HepG2 (cell line): ENCODE measurements around the gene IDUA. TPM values are rescaled to one million over a fixed set of nuclear protein-coding genes. Genes with fewer than 3 reads are reported as not detected.

Source experiments
- ASH2L ChIP-seq: fragments of 300-600, 200-600 bp; sonication (generic); IDR thresholded peaks from 2 replicates; pipeline ENCODE4 v1.7.0; 2017; ENCODE audit warnings: low read depth, mild to moderate bottlenecking, moderate library complexity, mixed read lengths, low read length; ENCODE audit not compliant: insufficient read length
- CBX1 ChIP-seq: IDR thresholded peaks from one replicate; pipeline ENCODE4 v1.6.1; 2016; ENCODE audit warnings: antibody characterized with exemption, low read depth
- FLYWCH1 ChIP-seq: sonication (generic); formaldehyde crosslinking; IDR thresholded peaks from 2 replicates; pipeline ENCODE4 v1.8.1; 2023; ENCODE audit warnings: mild to moderate bottlenecking, missing genetic modification reagents
- KDM2A ChIP-seq: sonication (generic); formaldehyde crosslinking; IDR thresholded peaks from 2 replicates; pipeline ENCODE4 v1.4.0; 2020; ENCODE audit warnings: low read depth, missing genetic modification reagents, borderline replicate concordance
- NFIB ChIP-seq: sonication (generic); formaldehyde crosslinking; IDR thresholded peaks from 2 replicates; pipeline ENCODE4 v1.9.0; 2021; ENCODE audit warnings: missing genetic modification reagents, mild to moderate bottlenecking, borderline replicate concordance
- NFIC ChIP-seq: IDR thresholded peaks from 2 replicates; pipeline ENCODE4 v1.6.1; 2012; ENCODE audit warnings: mild to moderate bottlenecking, low read length, inconsistent platforms
- RFX5 ChIP-seq: IDR thresholded peaks from 2 replicates; pipeline ENCODE4 v1.6.1; 2011; ENCODE audit warnings: low read depth, low read length, improper control_type of control experiment
- SNRNP70 ChIP-seq: fragments of 200-400 bp; formaldehyde crosslinking; IDR thresholded peaks from 2 replicates; pipeline ENCODE4 v1.6.1; 2017; ENCODE audit warnings: mild to moderate bottlenecking, low read depth, low read length, moderate library complexity
- SP5 ChIP-seq: IDR thresholded peaks from 2 replicates; pipeline ENCODE4 v1.6.1; 2016; ENCODE audit warnings: low read depth, borderline replicate concordance
- SRSF4 ChIP-seq: fragments of 200-400 bp; formaldehyde crosslinking; IDR thresholded peaks from one replicate; pipeline ENCODE4 v1.6.1; 2018; ENCODE audit warnings: mild to moderate bottlenecking, low read depth, low read length, moderate library complexity; ENCODE audit not compliant: poor library complexity, severe bottlenecking
- STAG1 ChIP-seq: sonication (generic); formaldehyde crosslinking; IDR thresholded peaks from 2 replicates; pipeline ENCODE4 v1.4.0; 2020; ENCODE audit warnings: missing genetic modification reagents
- ZNF101 ChIP-seq: sonication (generic); formaldehyde crosslinking; IDR thresholded peaks from 2 replicates; pipeline ENCODE4 v1.4.0; 2020; ENCODE audit warnings: mild to moderate bottlenecking, low read depth, missing genetic modification reagents, borderline replicate concordance
- ZNF253 ChIP-seq: sonication (generic); formaldehyde crosslinking; IDR thresholded peaks from 2 replicates; pipeline ENCODE4 v1.8.0; 2022; ENCODE audit warnings: mild to moderate bottlenecking, missing genetic modification reagents, borderline replicate concordance
- ZNF343 ChIP-seq: sonication (generic); formaldehyde crosslinking; IDR thresholded peaks from 2 replicates; pipeline ENCODE4 v1.4.0; 2020; ENCODE audit warnings: mild to moderate bottlenecking, missing genetic modification reagents
- ZNF768 ChIP-seq: sonication (generic); formaldehyde crosslinking; IDR thresholded peaks from 2 replicates; pipeline ENCODE4 v1.4.0; 2020; ENCODE audit warnings: missing genetic modification reagents
- ZNF776 ChIP-seq: sonication (generic); formaldehyde crosslinking; IDR thresholded peaks from 2 replicates; pipeline ENCODE4 v1.4.0; 2020; ENCODE audit warnings: mild to moderate bottlenecking, missing genetic modification reagents
- ZNF850 ChIP-seq: sonication (generic); formaldehyde crosslinking; conservative IDR thresholded peaks from 2 replicates; pipeline ENCODE4 v1.9.0; 2021; ENCODE audit warnings: mild to moderate bottlenecking, missing genetic modification reagents
- ZSCAN22 ChIP-seq: sonication (generic); formaldehyde crosslinking; IDR thresholded peaks from 2 replicates; pipeline ENCODE4 v1.4.0; 2020; ENCODE audit warnings: mild to moderate bottlenecking, missing genetic modification reagents
- ZSCAN29 ChIP-seq: sonication (generic); formaldehyde crosslinking; conservative IDR thresholded peaks from 2 replicates; pipeline ENCODE4 v1.4.0; 2020; ENCODE audit warnings: mild to moderate bottlenecking, missing genetic modification reagents
- polyA plus RNA-seq, 8 experiments: library from polyadenylated mRNA; depleted of rRNA in 3 of 8; stranded (reverse) in 7 of 8; unstranded in 1 of 8; fragments of >200 nt; fragmentation: Illumina TruSeq in 4 of 8; extraction: Trizol in 4 of 8; gene quantifications; 2 replicates each; pipeline versions ENCODE4 v1.2.1 to v1.2.3, GENCODE V29; 2011 to 2016; ENCODE audit warnings: low read depth in 4 of 8, missing spikeins in 1 of 8, mixed read lengths in 1 of 8; ENCODE audit not compliant: insufficient read depth in 1 of 8
- total RNA-seq, 5 experiments: library from RNA; depleted of rRNA; stranded (reverse); fragments of >200 nt; fragmentation: Illumina TruSeq; extraction: Trizol; gene quantifications; 2 replicates each; pipeline ENCODE4 v1.2.3, GENCODE V29; 2016; ENCODE audit warnings: low read depth in 1 of 5
- TF ChIP-seq, protein P1 (sequence below): sonication (generic); formaldehyde crosslinking; IDR thresholded peaks from 2 replicates; pipeline ENCODE4 v1.5.0; 2020; ENCODE audit warnings: mild to moderate bottlenecking, missing genetic modification reagents, borderline replicate concordance
- TF ChIP-seq, protein P2 (sequence below): sonication (generic); formaldehyde crosslinking; IDR thresholded peaks from 2 replicates; pipeline ENCODE4 v1.4.0; 2020; ENCODE audit warnings: mild to moderate bottlenecking, missing genetic modification reagents
- TF ChIP-seq, protein P3 (sequence below): sonication (generic); formaldehyde crosslinking; IDR thresholded peaks from 2 replicates; pipeline ENCODE4 v1.4.0; 2020; ENCODE audit warnings: missing genetic modification reagents

Gene IDUA
- total and polyA plus RNA-seq, 2 of the 13 experiments (the other 11 are each of a cell fraction or from before 2014, with no cell fraction given), result 0.77 to 1.0 TPM

GRCh38 chr4:986879-987623 is at the start of gene IDUA (continued):
- TF ChIP-seq NFIB (CRISPR knock-in tag), result no peak
- peak; percentile 74; the same call in 1 of the 2 replicates for TF ChIP-seq ZSCAN29 (CRISPR knock-in tag)
- TF ChIP-seq RFX5, result no peak
- TF ChIP-seq ZNF850, result no peak
- TF ChIP-seq, protein P1, sequence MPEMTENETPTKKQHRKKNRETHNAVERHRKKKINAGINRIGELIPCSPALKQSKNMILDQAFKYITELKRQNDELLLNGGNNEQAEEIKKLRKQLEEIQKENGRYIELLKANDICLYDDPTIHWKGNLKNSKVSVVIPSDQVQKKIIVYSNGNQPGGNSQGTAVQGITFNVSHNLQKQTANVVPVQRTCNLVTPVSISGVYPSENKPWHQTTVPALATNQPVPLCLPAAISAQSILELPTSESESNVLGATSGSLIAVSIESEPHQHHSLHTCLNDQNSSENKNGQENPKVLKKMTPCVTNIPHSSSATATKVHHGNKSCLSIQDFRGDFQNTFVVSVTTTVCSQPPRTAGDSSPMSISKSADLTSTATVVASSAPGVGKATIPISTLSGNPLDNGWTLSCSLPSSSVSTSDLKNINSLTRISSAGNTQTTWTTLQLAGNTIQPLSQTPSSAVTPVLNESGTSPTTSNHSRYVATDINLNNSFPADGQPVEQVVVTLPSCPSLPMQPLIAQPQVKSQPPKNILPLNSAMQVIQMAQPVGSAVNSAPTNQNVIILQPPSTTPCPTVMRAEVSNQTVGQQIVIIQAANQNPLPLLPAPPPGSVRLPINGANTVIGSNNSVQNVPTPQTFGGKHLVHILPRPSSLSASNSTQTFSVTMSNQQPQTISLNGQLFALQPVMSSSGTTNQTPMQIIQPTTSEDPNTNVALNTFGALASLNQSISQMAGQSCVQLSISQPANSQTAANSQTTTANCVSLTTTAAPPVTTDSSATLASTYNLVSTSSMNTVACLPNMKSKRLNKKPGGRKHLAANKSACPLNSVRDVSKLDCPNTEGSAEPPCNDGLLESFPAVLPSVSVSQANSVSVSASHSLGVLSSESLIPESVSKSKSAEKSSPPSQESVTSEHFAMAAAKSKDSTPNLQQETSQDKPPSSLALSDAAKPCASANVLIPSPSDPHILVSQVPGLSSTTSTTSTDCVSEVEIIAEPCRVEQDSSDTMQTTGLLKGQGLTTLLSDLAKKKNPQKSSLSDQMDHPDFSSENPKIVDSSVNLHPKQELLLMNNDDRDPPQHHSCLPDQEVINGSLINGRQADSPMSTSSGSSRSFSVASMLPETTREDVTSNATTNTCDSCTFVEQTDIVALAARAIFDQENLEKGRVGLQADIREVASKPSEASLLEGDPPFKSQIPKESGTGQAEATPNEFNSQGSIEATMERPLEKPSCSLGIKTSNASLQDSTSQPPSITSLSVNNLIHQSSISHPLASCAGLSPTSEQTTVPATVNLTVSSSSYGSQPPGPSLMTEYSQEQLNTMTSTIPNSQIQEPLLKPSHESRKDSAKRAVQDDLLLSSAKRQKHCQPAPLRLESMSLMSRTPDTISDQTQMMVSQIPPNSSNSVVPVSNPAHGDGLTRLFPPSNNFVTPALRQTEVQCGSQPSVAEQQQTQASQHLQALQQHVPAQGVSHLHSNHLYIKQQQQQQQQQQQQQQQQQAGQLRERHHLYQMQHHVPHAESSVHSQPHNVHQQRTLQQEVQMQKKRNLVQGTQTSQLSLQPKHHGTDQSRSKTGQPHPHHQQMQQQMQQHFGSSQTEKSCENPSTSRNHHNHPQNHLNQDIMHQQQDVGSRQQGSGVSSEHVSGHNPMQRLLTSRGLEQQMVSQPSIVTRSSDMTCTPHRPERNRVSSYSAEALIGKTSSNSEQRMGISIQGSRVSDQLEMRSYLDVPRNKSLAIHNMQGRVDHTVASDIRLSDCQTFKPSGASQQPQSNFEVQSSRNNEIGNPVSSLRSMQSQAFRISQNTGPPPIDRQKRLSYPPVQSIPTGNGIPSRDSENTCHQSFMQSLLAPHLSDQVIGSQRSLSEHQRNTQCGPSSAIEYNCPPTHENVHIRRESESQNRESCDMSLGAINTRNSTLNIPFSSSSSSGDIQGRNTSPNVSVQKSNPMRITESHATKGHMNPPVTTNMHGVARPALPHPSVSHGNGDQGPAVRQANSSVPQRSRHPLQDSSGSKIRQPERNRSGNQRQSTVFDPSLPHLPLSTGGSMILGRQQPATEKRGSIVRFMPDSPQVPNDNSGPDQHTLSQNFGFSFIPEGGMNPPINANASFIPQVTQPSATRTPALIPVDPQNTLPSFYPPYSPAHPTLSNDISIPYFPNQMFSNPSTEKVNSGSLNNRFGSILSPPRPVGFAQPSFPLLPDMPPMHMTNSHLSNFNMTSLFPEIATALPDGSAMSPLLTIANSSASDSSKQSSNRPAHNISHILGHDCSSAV, result no peak
- TF ChIP-seq SNRNP70, result 0 out of 2 replicates have a peak, but pooled peaks have one; percentile 57
- 0 out of 2 replicates have a peak, but pooled peaks have one; percentile 58 for TF ChIP-seq ZNF343 (CRISPR knock-in tag)
- TF ChIP-seq ZNF776 (CRISPR knock-in tag), result peak; percentile 39; the same call in 1 of the 2 replicates
- TF ChIP-seq ASH2L, result peak; percentile 18
- peak; percentile 54 for TF ChIP-seq CBX1
- TF ChIP-seq STAG1 (CRISPR knock-in tag), result peak; percentile 69
- TF ChIP-seq SRSF4, result no peak
- TF ChIP-seq SP5 (CRISPR knock-in tag), result no peak
- no peak for TF ChIP-seq ZNF253 (CRISPR knock-in tag)
- TF ChIP-seq KDM2A (CRISPR knock-in tag), result peak; percentile 96
- TF ChIP-seq NFIC, result no peak
- TF ChIP-seq ZSCAN22 (CRISPR knock-in tag), result 0 out of 2 replicates have a peak, but pooled peaks have one; percentile 39
- no peak for TF ChIP-seq ZNF101 (CRISPR knock-in tag)
- TF ChIP-seq, protein P2, sequence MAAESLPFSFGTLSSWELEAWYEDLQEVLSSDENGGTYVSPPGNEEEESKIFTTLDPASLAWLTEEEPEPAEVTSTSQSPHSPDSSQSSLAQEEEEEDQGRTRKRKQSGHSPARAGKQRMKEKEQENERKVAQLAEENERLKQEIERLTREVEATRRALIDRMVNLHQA, result no peak
- TF ChIP-seq ZNF768 (CRISPR knock-in tag), result no peak
- TF ChIP-seq, protein P3, sequence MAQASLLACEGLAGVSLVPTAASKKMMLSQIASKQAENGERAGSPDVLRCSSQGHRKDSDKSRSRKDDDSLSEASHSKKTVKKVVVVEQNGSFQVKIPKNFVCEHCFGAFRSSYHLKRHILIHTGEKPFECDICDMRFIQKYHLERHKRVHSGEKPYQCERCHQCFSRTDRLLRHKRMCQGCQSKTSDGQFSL (CRISPR knock-in tag), result no peak
- TF ChIP-seq FLYWCH1, result no peak
